Measurements from ENCODE around the gene RWDD3.

The RWDD3 gene

DNA sequence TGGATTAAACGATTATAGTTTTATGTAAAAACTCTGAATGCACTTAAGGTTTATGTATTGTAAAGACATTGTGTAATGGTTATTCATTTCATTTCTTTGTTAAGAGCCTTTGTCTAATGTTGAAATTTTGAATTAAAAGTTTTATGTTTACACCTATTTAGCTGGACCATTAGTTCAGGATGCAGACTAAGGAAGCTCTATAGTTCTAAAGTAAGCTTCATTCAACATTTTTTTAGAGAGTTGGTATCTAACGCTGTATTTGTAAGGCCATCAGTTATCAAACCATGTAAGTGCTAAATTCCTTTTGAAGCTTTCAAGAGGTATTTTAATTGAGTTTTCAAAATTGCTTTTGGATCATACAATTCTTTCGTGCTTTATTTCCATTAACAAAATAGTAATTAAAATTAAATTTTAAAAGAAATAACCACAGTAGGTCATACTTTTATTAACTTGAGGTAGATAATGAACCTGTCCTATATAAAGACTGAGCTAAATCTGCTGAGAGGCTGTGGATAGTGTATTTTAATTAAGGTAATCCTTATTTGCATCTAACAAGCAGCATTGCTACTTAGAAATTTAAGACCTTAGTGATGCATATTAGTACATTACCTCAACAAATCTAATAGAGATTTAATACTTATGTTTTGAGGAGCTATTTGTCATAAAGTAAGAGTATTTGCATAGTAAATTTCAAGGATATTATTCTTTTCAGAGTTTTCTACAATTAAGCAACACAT, 47.9 kb downstream of the RWDD3 start:
- DNase-seq (ENCODE audit: extremely low read depth in 1 of 2, low read depth in 1 of 2) = no peak

DNA sequence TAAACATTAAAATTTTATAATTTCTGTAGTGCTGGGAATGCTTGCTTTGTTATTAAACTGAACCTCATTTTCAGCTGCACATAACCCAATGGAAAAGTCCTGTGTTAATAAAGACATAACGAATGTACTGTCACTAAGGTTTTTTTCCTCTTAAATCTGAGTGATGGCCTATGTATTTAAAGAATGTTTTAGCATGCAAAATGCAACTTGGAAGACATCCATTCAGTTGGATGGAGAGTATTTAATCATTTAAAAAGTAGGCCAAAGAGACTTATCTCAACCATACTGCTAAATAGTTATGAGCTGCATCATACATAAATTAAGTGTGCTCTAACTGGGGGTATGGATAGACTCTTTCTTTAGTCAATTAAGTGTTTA, 48.5 kb downstream of the RWDD3 start:
- DNase-seq (ENCODE audit: extremely low read depth in 1 of 2, low read depth in 1 of 2) = no peak

DNA sequence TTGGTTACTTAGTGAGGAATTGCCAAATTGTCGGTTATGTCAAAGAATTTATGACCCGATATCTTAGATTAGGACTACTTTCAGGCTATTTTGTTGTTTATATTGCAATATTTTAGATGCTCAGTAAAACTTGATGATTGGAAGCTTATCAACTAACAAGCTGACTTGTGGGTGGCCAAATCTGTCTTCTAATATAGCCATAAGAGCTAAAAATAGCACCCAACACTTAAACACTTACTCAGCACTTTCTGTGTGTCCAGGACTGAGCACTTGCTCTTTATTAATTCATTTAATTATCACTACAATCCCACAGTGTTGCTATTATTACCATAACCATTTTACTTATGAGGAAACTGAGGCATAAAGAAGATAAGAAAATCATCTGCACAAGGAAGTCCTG, 50.4 kb downstream of the RWDD3 start:
- no peak for DNase-seq (ENCODE audit: extremely low read depth in 1 of 2, low read depth in 1 of 2)

DNA sequence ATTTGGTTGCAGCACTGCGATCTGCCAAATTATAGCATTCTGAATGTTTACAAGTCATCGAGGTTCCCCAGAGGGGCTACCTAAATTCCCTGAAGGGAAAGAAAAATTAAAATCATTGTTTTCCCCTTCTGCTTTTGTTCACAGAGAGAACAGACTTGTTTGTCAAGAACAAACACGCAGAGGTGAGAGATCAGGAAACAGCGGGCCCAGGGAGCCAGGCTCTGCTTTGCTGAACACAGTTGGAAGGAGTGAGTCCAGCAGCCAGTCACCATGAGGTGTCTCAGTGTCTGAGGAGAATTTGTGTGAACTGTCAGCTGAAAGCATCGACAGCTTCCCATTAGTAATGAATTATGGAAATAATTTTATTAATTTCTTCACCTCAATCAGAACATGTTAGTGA, 52.5 kb downstream of the RWDD3 start:
- DNase-seq (ENCODE audit: extremely low read depth in 1 of 2, low read depth in 1 of 2) = no peak

DNA sequence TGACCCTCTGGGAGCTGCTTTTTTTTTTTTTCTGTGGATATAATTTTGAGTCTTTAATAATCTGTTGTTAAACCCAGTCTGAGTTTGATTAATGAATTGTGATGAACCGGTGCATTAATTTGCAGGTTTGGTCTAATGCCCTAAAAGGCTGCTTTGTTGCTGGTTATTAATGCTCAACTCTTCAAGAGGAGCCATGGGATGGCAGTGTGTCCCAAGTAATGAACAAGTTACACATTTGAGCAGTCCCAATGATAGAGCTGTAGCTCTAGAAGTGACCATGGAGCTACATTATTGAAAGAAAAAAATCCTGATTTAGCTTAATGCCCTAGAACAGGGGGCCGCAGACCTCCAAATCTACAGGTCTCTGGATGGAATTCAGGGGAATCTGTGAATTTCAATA, 53.1 kb downstream of the RWDD3 start:
- no peak for DNase-seq (ENCODE audit: extremely low read depth in 1 of 2, low read depth in 1 of 2)

- no peak for DNase-seq (ENCODE audit: extremely low read depth in 1 of 2, low read depth in 1 of 2)
Observed at GRCh38 chr1:95287825-95288224, 53.8 kb downstream of the RWDD3 start.

Data from activated CD8-positive, alpha-beta memory T cell treated with anti-CD3 and anti-CD28 coated beads for 1 hour (primary cell).